BLaER1 treated with 17β-estradiol and CSF1 and Interleukin-3, amounts not matched to agents 10 nM and 100 nM (cell line): ENCODE data around the gene IL18.
A peak's percentile ranks its signal among the peaks of the same experiment; 100 is the strongest.
"Not testable (repeated sequence)": the region's sequence is repeated elsewhere in the genome, so short reads cannot be mapped to it uniquely, and the experiment has no call there.

Experiments used
- H3K27ac ChIP-seq, 11 experiments: shearing (Covaris generic); formaldehyde crosslinking; 2 replicates each; pipeline ENCODE4 v1.8.1; 2022
- H3K27me3 ChIP-seq, 11 experiments: shearing (Covaris generic); formaldehyde crosslinking; 2 replicates each; pipeline ENCODE4 v1.8.1; 2022
- H3K36me3 ChIP-seq, 11 experiments: shearing (Covaris generic); formaldehyde crosslinking; 2 replicates each; pipeline ENCODE4 v1.8.1; 2022
- H3K4me1 ChIP-seq, 10 experiments: shearing (Covaris generic); formaldehyde crosslinking; 2 replicates each; pipeline ENCODE4 v1.8.1; 2022
- H3K4me2 ChIP-seq, 11 experiments: shearing (Covaris generic); formaldehyde crosslinking; 2 replicates each; pipeline ENCODE4 v1.8.1; 2022
- H3K4me3 ChIP-seq, 10 experiments: shearing (Covaris generic); formaldehyde crosslinking; 2 replicates each; pipeline ENCODE4 v1.8.1; 2022
- H3K9ac ChIP-seq, 11 experiments: shearing (Covaris generic); formaldehyde crosslinking; 2 replicates each; pipeline ENCODE4 v1.8.1; 2022
- H3K9me3 ChIP-seq, 11 experiments: shearing (Covaris generic); formaldehyde crosslinking; replicated peaks in 1 of 11; 2 replicates each; pipeline ENCODE4 v1.8.1; 2022
- H4K20me1 ChIP-seq, 11 experiments: shearing (Covaris generic); formaldehyde crosslinking; 2 replicates each; pipeline ENCODE4 v1.8.1; 2022
- Cebpa-rat ChIP-seq, 11 experiments: shearing (Covaris generic); IDR thresholded peaks; 2 replicates each; pipeline ENCODE4 v1.8.1; 2022

IL18 gene

DNA sequence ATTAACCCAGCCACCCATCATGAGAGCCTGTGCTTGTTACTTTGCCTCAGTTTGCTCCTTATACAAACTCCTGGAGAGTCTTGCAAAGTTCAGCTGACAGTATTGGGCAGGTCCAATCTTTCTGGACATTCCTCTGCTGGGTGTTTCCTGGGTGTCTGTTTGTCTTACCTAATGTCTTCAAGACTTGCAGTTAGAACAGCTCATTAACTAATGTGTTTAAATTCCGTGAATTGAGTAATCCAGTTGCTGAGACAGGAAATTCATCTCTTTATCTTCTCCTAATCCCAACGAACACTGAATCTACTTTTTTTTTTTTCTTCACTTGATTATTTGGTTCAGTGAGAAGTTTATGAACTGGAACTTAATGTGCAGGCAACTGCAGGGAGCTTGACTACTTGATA lies 32.1 kb upstream of the IL18 start:
- H3K36me3 ChIP-seq = no peaks in the 10 kb centered on the region
- TF ChIP-seq Cebpa-rat (IDR thresholded peaks at IDR 0.05) = no peak
- no peak overlapping the region for H3K9ac ChIP-seq
- peaks cover 8 to 16% (median 13%) of the 10 kb centered on the region in 10 experiments for H3K4me1 ChIP-seq
- H3K27ac ChIP-seq = no peak overlapping the region
- no peaks in the 10 kb centered on the region for H4K20me1 ChIP-seq
- H3K27me3 ChIP-seq = no peaks in the 10 kb centered on the region
- no peaks in the 10 kb centered on the region for H3K9me3 ChIP-seq
- H3K4me2 ChIP-seq = no peak overlapping the region
- H3K4me3 ChIP-seq = no peak overlapping the region

DNA sequence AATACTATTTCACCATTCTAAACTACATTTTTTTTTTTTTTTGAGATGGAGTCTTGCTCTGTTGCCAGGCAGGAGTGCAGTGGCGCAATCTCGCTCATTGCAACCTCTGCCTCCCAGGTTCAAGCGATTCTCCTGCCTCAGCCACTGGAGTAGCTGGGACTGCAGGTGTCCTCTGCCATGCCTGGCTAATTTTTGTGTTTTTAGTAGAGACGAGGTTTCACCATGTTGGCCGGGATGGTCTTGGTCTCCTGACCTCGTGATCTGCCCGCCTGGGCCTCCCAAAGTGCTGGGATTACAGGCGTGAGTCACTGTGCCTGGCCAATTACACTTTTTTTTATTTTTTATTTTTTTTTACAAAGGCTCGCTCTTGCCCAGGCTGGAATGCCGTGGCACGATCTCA lies 31.2 kb upstream of the IL18 start:
- H3K9ac ChIP-seq, H3K9me3 ChIP-seq, H3K27me3 ChIP-seq, H3K4me2 ChIP-seq, H3K27ac ChIP-seq, H4K20me1 ChIP-seq, H3K36me3 ChIP-seq, H3K4me3 ChIP-seq, H3K4me1 ChIP-seq: not testable (repeated sequence)

- Histone ChIP-seq H3K27me3 (no peaks in the 10 kb centered on the region), H4K20me1 (no peaks in the 10 kb centered on the region), H3K9ac (no peak overlapping the region), H3K36me3 (no peaks in the 10 kb centered on the region), H3K4me3 (no peak overlapping the region), H3K4me2 (no peak overlapping the region), H3K9me3 (peaks cover 0 to 5% (median 0%) of the 10 kb centered on the region in 11 experiments; a peak in 2 of 22 replicates), H3K4me1 (no peaks in the 10 kb centered on the region), H3K27ac (no peak overlapping the region)
- no peak for TF ChIP-seq Cebpa-rat (IDR thresholded peaks at IDR 0.05)
These were observed 22.4 kb upstream of the IL18 start for GRCh38 chr11:112186304-112186703.

DNA sequence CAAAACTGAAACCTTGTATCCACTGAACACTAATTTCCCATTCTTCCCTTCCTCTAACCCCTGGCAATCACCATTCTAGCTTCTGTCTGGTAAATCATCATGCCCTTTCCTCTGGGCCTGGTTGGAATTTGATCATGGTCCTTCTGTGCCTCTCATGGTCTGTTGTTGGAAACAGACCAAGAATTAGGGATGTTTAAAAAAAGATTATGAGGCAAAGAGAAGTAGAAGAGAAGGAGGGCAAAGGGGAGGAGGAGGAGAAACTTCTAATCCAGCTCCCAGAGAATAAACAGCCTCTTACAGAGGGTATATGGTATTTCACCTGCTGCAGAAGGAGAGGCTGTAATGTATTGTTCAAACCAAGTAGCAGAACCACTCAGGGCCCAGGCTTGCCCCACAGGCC lies 22.0 kb upstream of the IL18 start:
- Histone ChIP-seq H3K4me1 (no peaks in the 10 kb centered on the region), H3K27ac (no peak overlapping the region), H3K36me3 (no peaks in the 10 kb centered on the region), H3K4me3 (no peak overlapping the region), H3K27me3 (no peaks in the 10 kb centered on the region), H3K9ac (no peak overlapping the region), H3K4me2 (no peak overlapping the region), H3K9me3 (peaks cover 0 to 5% (median 0%) of the 10 kb centered on the region in 11 experiments; a peak in 2 of 22 replicates), H4K20me1 (no peaks in the 10 kb centered on the region)
- TF ChIP-seq Cebpa-rat (IDR thresholded peaks at IDR 0.05) = no peak

GRCh38 chr11:112182867-112183266 lies 19.0 kb upstream of the IL18 start:
- no peaks in the 10 kb centered on the region for H4K20me1 ChIP-seq
- peaks cover 16 to 26% (median 23%) of the 10 kb centered on the region in 10 experiments for H3K4me1 ChIP-seq
- H3K9ac ChIP-seq = no peak overlapping the region
- H3K27ac ChIP-seq = no peak overlapping the region
- no peaks in the 10 kb centered on the region for H3K36me3 ChIP-seq
- H3K4me3 ChIP-seq = no peak overlapping the region
- no peak for TF ChIP-seq Cebpa-rat (IDR thresholded peaks at IDR 0.05)
- peaks cover 0 to 5% (median 0%) of the 10 kb centered on the region in 11 experiments; a peak in 2 of 22 replicates for H3K9me3 ChIP-seq
- no peaks in the 10 kb centered on the region for H3K27me3 ChIP-seq
- no peak overlapping the region for H3K4me2 ChIP-seq

DNA sequence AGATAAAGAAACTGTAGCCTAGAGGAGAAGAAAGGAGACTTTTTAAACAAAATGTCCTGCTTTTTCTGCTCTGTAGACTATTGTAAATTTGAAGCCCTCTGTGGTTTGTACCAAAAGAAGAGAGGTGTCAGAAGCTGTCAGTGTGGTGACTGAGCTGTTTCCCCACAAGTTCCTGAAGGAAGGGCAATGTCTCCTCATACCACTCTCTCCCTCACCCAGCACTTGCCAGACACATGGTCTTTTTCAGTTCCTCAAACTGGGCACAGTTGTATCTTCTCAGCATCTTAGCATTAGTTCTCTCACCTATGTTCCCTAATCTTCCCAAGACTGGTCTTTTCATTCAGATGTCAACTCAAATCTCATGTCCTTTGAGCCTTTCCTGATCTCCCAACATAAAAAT lies 15.7 kb upstream of the IL18 start:
- Histone ChIP-seq H3K27ac (peak overlapping the region in 8 of 11 experiments; percentile 2 to 55 (median 40); a peak in 13 of 22 replicates), H3K4me1 (peaks cover 18 to 37% (median 27%) of the 10 kb centered on the region in 10 experiments), H3K4me3 (no peak overlapping the region), H3K4me2 (peak overlapping the region; percentile 54 to 94 (median 78)), H3K9me3 (peaks cover 0 to 5% (median 0%) of the 10 kb centered on the region in 11 experiments; a peak in 2 of 22 replicates), H3K36me3 (no peaks in the 10 kb centered on the region), H3K9ac (peak overlapping the region in 1 of 11 experiments; percentile 5; a peak in 1 of 22 replicates), H3K27me3 (no peaks in the 10 kb centered on the region), H4K20me1 (no peaks in the 10 kb centered on the region)
- 0 out of 22 replicates have a peak, but pooled peaks of 1 of the 11 experiments have one; percentile 17 for TF ChIP-seq Cebpa-rat (IDR thresholded peaks at IDR 0.05)

GRCh38 chr11:112178936-112179335 lies 15.0 kb upstream of the IL18 start:
- peak overlapping the region in 1 of 11 experiments; percentile 5; a peak in 1 of 22 replicates for H3K9ac ChIP-seq
- peak overlapping the region; percentile 54 to 94 (median 78) for H3K4me2 ChIP-seq
- TF ChIP-seq Cebpa-rat (IDR thresholded peaks at IDR 0.05) = no peak
- H3K27ac ChIP-seq = peak overlapping the region in 8 of 11 experiments; percentile 2 to 55 (median 40); a peak in 13 of 22 replicates
- H3K4me3 ChIP-seq = no peak overlapping the region
- H3K36me3 ChIP-seq = no peaks in the 10 kb centered on the region
- H3K4me1 ChIP-seq = peaks cover 18 to 37% (median 27%) of the 10 kb centered on the region in 10 experiments
- H3K9me3 ChIP-seq = peaks cover 0 to 5% (median 0%) of the 10 kb centered on the region in 11 experiments; a peak in 2 of 22 replicates
- no peaks in the 10 kb centered on the region for H4K20me1 ChIP-seq
- no peaks in the 10 kb centered on the region for H3K27me3 ChIP-seq

DNA sequence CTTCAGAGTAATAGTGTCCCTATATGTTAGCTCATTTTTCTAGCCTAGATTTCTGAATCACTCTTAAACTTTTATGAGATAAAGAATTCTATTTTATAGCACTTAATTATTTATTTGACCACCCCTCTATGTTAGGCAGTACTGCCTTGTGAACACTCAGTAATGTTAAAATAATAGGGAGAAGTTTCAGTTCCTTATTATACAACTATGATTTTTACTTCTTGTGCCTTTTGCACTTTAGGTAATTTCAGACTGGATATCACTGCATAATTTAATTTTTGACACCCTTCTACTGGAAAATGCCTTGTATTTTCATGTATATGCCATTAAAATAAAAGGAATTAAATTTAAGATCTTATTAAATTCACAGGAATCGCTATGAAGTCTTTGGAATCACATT lies 14.5 kb upstream of the IL18 start:
- no peak for TF ChIP-seq Cebpa-rat (IDR thresholded peaks at IDR 0.05)
- peak overlapping the region in 6 of 11 experiments; percentile 75 to 94 (median 84); a peak in 13 of 22 replicates for H3K4me2 ChIP-seq

GRCh38 chr11:112177589-112177988 lies 13.7 kb upstream of the IL18 start:
- Histone ChIP-seq H3K4me3 (no peak overlapping the region), H3K4me2 (no peak overlapping the region), H4K20me1 (no peaks in the 10 kb centered on the region), H3K4me1 (peaks cover 18 to 46% (median 34%) of the 10 kb centered on the region in 10 experiments), H3K27ac (no peak overlapping the region), H3K9ac (no peak overlapping the region), H3K36me3 (no peaks in the 10 kb centered on the region), H3K27me3 (no peaks in the 10 kb centered on the region), H3K9me3 (peaks cover 0 to 5% (median 0%) of the 10 kb centered on the region in 11 experiments; a peak in 2 of 22 replicates)
- no peak for TF ChIP-seq Cebpa-rat (IDR thresholded peaks at IDR 0.05)

More for the DNA sequence above, 14.5 kb upstream of the IL18 start:
- H3K9ac ChIP-seq = no peak overlapping the region
- H3K9me3 ChIP-seq = peaks cover 0 to 5% (median 0%) of the 10 kb centered on the region in 11 experiments; a peak in 2 of 22 replicates
- H3K4me3 ChIP-seq = no peak overlapping the region
- no peaks in the 10 kb centered on the region for H3K36me3 ChIP-seq
- H3K27me3 ChIP-seq = no peaks in the 10 kb centered on the region
- no peaks in the 10 kb centered on the region for H4K20me1 ChIP-seq
- peaks cover 18 to 37% (median 27%) of the 10 kb centered on the region in 10 experiments for H3K4me1 ChIP-seq
- no peak overlapping the region for H3K27ac ChIP-seq

GRCh38 chr11:112176077-112176476 lies 12.2 kb upstream of the IL18 start:
- no peaks in the 10 kb centered on the region for H3K9me3 ChIP-seq
- no peak for TF ChIP-seq Cebpa-rat (IDR thresholded peaks at IDR 0.05)
- H3K4me1 ChIP-seq = peaks cover 18 to 49% (median 38%) of the 10 kb centered on the region in 10 experiments
- H3K27me3 ChIP-seq = no peaks in the 10 kb centered on the region
- H3K9ac ChIP-seq = no peak overlapping the region
- no peak overlapping the region for H3K4me2 ChIP-seq
- no peaks in the 10 kb centered on the region for H4K20me1 ChIP-seq
- H3K27ac ChIP-seq = no peak overlapping the region
- H3K4me3 ChIP-seq = no peak overlapping the region
- no peaks in the 10 kb centered on the region for H3K36me3 ChIP-seq
